Stimulated activated CD4-positive, alpha-beta T cell treated with anti-CD3 and anti-CD28 coated beads, TNF-alpha, amount 100 ng/mL, for 1 hour (primary cell): ENCODE data around the gene NRF1.
A peak's percentile ranks its signal among the peaks of the same experiment; 100 is the strongest.
"Not testable (repeated sequence)": the region's sequence is repeated elsewhere in the genome, so short reads cannot be mapped to it uniquely, and the experiment has no call there.

ENCODE experiments used
- DNase-seq, 3 donors: peaks; one replicate each; pipeline ENCODE4 v3.0.0-alpha.2; 2020; ENCODE audit warnings: low read depth in 3 of 3, low spot score in 1 of 3

NRF1 gene

DNA sequence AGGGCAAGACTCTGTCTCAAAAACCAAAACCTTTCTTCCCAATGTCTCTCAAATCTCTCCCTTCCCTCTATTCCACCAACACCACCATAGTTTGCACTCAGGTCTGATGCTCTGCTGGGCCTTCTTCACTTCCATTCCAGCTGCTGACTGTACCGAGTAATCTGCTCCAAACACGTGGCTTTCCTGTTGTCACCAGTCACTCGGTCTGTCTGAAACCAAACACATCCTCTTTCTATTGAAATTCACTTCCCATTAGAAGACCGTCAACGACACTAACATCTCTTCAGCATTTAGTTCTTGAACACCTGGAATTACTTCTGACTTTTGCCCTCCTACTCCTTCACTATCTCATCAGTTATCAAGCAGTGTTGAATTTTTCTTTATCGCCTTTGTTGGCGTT, 4.7 kb upstream of the NRF1 start:
- DNase-seq: no peak

- DNase-seq: peak in 1 of 3 donors; percentile 9
Observed at GRCh38 chr7:129607471-129608120, 3.9 kb upstream of the NRF1 start.

DNA sequence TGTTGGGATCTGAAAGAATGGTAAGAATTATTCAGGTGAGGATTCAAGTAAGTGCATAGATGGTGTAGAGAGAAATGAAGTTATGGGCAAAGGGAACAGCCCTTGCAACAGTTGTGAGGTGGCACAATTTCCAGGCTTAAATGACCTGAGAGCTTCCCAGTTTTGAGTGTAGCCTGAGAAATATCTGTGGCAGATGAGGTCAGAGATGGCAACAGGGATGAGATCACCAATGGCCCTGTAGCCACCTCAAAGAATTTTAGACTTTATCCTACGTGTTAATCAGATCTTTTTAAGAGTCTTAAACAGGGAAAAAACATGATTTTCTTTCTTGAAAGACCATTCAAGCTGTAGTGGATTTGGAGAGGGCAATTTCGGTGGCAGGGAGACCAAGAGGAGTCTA, 1.9 kb upstream of the NRF1 start:
- DNase-seq: no peak

DNA sequence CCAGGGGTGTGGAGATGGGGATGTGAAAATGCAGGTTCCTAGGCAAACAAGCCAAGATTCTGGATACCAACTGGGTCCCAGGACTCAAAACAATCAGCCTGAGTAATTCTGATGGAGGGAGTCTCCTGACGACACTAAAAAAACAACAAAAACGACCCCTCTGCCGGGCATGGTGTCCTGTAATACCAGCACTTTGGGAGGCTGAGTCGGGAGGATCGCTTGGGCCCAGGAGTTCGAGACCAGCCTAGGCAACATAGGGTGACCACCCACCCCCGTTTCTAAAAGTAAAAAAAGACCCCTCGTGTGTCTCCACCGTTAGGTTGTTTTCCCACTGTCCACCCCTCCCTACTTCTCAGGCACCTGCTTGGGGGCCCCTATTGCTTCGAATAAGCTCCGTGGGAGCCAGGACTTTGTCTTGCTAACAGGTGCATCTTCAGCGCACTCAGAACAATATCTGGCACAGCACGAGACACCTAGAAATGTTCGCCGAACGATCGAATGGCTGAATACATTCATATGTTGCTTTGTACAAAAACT, 743 bp upstream of the NRF1 start:
- DNase-seq: no peak

- peak in 1 of 3 donors; percentile 14 for DNase-seq
Observed at GRCh38 chr7:129612112-129613015, 844 bp downstream of the NRF1 start.

- DNase-seq: no peak
Observed at GRCh38 chr7:129613016-129613337, 1.5 kb downstream of the NRF1 start.

DNA sequence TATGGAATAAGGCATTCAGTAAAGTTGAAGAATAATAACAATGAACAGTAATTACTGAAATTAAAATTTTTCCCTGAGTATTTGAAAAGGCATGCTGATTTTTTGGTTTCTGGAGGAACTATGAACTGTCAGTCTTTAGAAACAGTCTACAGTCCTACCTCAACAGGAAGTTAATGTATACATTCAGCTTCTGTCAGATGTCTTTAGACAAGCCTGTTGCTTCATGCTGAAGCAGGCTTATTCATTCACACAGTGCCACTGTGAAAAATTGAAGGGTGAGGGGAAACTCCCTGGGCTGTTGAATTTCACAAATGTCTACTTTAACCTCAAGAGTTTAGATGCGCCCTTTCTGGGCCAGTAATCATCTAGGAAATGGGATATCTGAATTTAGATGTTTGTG, 3.5 kb downstream of the NRF1 start:
- no peak for DNase-seq

DNA sequence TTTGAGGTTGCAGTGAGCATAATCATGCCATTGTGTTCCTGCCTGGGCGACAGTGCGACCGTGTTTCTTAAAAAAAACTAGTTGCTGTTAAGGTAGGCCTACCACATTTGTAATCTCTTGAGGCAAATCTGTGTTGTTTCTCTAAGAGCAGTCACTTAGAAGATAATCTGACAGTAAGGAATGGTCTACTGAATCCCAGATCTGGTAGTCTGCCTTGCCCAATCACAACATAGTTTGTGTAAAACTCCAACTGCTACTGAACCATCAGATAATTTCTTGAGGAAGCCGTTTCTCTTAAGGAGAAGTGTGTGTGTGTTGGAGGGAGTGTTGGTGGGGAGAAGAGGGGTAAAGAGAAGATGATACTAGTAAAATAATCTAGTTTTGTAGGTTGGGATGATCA, 5.0 kb downstream of the NRF1 start:
- DNase-seq: no peak

- DNase-seq: no peak
Observed at GRCh38 chr7:129617178-129617577, 5.7 kb downstream of the NRF1 start.

GRCh38 chr7:129617652-129618051, 6.1 kb downstream of the NRF1 start:
- no peak for DNase-seq

DNA sequence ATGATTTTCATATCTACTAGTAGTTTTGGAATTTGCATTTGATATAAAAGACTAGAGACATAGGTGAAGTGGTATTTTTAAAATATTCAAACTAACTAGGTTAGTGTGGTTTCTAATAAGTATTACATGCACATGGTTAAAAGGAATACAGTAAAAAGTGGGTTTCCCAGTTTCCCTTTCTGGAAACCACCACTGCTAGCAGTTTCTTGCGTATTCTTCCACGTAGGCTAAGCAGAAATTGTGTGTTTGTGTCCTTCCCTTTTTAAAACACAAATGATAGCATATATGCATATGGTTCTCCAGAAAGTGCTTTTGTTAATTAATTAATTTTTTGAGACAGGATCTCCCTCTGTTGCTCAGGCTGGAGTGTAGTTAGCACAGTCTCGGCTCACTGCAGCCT, 15.4 kb downstream of the NRF1 start:
- DNase-seq: no peak

DNA sequence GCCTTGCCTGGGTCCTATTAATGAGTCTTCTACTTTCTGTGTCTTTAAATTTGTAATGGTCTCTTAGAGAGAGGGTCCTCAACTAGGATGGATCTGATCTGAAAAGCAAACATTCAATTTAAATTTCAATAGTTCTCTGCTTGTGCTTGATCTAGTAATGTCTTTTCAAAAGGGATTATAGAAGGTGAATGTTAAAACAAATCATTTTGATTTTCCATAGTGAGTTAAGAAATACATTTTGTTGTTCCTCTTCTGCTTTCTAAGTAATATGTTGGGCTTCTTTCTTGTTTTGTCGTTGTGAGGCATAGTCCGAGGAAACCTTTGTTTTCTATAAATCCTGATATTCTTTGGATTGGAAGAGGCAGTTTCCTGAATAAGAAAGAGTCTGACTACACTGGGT, 18.8 kb downstream of the NRF1 start:
- DNase-seq: no peak

DNA sequence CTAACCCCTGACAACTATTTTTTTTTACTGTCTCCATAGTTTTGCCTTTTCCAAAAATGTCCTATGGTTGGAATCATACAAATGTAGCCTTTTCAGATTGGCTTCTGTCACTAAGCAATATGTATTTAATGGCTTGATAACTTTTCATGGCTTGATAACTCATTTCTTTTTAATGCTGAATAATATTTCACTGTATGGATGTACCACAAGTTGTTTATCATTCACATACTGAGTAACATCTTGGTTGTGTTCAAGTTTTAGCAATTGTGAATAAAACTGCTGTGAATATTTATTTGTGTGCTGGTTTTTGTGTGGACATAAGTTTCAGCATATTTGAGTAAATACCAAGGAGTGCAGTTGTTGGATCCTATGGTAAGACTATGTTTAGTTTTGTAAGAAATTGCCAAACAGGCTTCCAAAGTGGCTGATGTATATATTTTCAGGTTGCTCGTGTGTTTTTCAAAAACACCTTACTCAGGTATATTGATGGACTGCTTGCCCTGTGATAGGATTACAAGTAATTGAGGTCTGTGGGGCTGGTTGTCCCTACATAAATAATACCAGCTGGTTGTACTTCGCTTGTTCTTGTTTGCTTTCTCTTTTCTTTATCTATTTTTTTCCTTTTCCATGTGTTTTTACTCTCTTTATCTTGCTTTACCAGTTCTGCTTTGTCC, 23.0 kb downstream of the NRF1 start:
- no peak for DNase-seq

DNA sequence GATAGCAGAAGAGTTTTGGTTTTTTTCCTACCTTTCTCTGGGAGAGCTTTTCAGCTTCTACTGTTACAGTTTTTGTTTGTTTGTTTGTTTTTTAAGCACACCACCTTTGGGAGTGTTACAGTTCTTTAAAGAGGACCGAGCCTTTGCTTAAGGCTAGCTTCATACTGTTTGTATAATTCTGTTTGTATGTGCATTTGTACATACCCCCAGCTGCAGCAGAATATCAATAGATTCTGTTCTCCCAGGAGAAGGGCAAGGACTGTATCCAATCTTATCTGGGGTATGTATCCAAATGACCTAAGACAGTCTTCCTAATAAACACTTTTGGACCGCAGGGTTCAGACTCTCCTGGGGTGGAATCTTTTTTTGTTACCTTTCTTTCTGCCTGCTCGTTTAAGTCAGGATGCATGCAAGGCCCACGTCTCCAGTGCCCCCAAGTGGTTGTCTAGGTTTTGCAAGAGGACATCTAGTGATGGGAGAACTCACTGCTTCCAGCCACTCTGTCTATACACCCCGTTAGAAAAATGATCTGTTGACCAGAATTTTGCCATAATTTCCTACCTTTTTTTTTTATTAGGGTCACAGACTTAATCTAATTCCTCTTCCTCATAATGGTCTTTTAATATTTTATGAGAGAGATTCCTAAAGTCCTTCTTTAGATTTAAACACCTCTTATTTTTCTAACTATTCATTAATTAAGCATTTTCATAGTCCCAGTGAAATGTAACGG, 23.9 kb downstream of the NRF1 start:
- DNase-seq: peak; percentile 27 to 36 (median 28)

GRCh38 chr7:129636030-129636550, 24.6 kb downstream of the NRF1 start:
- DNase-seq: not testable (repeated sequence)

DNA sequence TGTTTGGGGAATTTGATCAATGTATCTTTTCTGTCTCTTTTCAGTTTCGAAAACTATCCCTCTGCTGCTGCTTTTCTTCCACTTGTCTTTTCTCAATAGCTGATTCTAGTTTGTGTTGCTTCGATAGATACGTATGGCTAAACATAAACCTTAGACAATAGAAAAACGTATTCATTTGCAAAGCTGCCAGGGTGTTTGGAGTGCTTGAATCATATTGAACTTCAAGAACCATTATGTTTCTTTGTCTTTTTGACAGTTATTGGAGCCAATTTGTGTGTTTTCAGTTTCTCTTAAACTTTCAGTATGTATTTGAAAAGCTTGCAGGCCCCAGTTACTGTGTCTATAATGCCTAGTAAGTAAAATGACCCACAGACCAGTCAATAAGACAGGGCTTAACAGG, 25.1 kb downstream of the NRF1 start:
- no peak for DNase-seq

DNA sequence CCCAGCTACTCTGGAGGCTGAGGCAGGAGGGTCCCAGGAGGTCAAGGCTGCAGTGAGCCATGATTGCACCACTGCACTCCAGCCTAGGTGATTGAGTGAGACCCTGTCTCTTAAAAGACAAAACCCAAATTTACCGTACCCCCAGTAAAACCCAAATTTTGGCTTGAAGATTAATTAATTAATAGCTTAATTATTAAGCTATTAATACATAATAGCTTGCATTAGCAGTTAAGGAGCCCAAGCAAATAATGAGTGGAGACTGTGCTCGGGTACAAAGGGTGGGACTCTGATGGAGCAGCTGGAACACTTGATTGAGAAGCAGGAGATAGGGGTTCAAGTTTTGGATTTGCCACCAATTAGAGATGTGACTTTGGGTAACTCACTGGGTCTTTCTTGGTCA, 28.9 kb downstream of the NRF1 start:
- no peak for DNase-seq

DNA sequence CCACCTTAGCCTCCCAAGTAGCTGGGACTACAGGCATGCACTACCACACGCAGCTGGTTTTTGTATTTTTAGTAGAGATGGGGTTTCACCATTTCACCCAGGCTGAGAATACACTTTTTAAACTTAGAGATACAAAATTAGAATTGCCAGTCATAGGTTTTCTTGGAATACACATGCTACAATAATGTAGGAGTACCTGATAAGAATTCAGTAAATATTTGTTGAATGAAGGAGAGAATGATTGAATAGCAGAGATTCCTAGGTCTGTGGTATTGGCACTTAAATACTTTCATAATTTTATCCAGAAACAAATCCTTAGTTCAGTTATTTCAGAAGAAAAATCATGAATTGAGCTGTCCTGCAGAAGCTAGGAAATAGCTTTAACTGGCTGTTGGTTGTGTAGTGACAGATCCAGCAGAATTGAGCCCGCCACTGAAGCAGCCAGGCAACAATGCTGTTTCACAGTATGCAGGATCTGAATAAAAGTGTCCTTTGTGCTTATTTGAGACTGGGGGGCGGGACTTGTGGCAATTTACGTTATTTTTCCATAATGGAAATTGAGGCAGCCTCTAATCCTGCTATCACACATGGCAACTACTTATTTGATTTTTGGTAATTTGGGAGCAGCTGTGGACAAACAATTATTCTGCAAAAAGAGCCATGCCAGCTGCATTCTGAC, 31.5 kb downstream of the NRF1 start:
- no peak for DNase-seq

DNA sequence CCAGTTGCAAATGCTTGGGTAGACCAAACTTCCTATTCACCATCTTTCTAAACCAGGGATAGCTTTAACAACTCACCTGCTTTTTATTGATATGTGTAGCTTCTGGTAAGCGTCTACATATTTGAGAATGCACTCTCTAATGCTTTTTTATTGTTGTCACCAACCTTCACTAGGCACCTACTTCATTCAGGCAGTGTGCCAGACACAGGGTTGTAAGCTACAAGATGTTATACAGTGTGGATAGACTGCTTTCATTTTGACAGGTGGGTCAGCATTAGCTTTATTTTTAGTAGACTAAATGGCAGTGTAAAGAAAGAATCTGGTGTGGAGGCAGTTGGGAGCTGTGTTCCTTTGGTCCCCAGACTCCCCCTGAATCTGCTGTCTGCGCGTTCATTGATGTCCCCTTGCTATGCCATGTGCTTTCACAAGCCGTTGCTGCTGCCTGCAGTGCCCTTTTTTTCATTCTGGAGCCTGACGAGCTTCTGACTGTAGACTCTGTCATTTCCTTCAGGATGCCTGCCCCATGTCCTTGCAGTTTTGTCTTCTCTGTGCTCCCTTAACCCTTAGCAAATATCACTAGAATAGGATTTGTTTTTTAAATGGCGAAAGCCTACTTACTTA, 32.1 kb downstream of the NRF1 start:
- no peak for DNase-seq

GRCh38 chr7:129644634-129645230, 33.2 kb downstream of the NRF1 start:
- no peak for DNase-seq
